ENCODE data around the gene TTLL10. TPM values are rescaled to one million over a fixed set of nuclear protein-coding genes. Genes with fewer than 3 reads are reported as not detected.

The TTLL10 gene
- total RNA-seq, 4 donors from 2014 or later, result not detected

DNA sequence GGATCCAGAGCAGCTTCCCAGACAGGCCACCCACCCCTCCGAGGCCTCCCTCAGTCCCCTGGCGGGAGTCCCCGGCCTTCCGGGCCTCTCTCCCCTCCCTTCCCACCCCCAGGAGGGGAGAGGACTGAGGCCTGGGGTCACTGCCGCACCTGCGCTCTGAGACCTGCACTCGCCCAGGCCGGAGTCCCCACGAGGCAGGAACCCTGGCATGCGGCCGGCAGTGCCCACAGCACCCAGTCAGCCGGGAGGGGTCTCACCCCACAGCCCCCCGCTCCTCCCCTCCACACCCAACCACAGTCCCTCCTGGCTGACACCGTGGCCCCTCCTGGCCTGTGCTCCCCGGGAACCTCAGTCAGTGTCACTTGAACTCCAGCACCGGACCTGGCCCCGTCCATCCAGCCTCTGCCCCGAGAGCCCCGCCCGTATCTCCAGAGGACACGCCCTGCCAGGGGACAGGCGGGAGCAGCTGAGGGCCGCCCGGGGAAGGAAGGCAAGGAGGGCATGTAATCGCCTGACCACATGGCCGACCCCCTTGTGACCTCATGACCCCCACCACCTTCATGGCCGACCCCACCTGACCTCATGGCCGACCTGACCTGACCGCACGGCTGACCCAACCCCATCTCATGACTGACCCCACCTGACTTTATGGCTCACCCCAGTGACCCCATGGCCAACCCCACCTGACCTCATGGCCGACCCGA lies 28.7 kb upstream of the TTLL10 start:
- Histone ChIP-seq H3K27ac (peak overlapping the region in 1 of 4 donors; percentile 72), H3K9me3 (no peaks in the 10 kb centered on the region), H3K4me3 (no peak overlapping the region), H3K27me3 (peaks cover 0 to 49% of the 10 kb centered on the region in 2 donors), H3K4me1 (peaks cover 0 to 12% (median 0%) of the 10 kb centered on the region in 4 donors), H3K36me3 (no peaks in the 10 kb centered on the region)
- no peak for DNase-seq (ENCODE audit: low spot score in 2 of 2)
- TF ChIP-seq POLR2A (IDR thresholded peaks at IDR 0.05), result no peak
- TF ChIP-seq EP300 (IDR thresholded peaks at IDR 0.05), result no peak
- TF ChIP-seq, protein P1, sequence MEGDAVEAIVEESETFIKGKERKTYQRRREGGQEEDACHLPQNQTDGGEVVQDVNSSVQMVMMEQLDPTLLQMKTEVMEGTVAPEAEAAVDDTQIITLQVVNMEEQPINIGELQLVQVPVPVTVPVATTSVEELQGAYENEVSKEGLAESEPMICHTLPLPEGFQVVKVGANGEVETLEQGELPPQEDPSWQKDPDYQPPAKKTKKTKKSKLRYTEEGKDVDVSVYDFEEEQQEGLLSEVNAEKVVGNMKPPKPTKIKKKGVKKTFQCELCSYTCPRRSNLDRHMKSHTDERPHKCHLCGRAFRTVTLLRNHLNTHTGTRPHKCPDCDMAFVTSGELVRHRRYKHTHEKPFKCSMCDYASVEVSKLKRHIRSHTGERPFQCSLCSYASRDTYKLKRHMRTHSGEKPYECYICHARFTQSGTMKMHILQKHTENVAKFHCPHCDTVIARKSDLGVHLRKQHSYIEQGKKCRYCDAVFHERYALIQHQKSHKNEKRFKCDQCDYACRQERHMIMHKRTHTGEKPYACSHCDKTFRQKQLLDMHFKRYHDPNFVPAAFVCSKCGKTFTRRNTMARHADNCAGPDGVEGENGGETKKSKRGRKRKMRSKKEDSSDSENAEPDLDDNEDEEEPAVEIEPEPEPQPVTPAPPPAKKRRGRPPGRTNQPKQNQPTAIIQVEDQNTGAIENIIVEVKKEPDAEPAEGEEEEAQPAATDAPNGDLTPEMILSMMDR (IDR thresholded peaks at IDR 0.05), result no peak
- 76 to 80% methylated on average over 31 to 32 of the region's 32 CpGs for WGBS, 2 donors

DNA sequence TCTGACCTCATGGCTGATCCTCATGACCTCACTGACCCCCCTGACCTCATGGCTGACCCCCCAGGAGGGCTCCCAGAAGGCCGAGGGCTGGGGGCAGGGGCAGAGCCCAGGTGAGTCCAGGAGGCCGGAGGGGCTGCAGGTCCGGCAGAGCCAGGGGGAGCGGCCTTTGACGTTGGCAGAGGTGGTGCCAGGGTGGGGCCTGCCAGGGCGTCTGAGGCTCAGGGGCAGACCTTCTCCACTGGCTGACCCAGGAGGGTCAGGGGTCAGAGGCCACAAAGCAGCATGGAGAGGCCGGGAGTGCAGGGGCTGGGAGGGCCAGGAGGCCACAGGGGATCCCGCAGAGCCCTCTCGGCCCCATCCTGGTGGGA lies 28.1 kb upstream of the TTLL10 start:
- Histone ChIP-seq H3K27ac (no peak overlapping the region), H3K36me3 (no peaks in the 10 kb centered on the region), H3K9me3 (no peaks in the 10 kb centered on the region), H3K4me1 (peaks cover 0 to 12% (median 0%) of the 10 kb centered on the region in 4 donors), H3K4me3 (no peak overlapping the region), H3K27me3 (peaks cover 0 to 48% of the 10 kb centered on the region in 2 donors)
- TF ChIP-seq POLR2A (IDR thresholded peaks at IDR 0.05) (no peak), EP300 (IDR thresholded peaks at IDR 0.05) (no peak)
- TF ChIP-seq, protein P1 (IDR thresholded peaks at IDR 0.05), result no peak
- WGBS, 2 donors, result 81 to 87% methylated on average over 8 of the region's 9 CpGs
- DNase-seq (ENCODE audit: low spot score in 2 of 2), result no peak

- Histone ChIP-seq H3K4me1 (peaks cover 0 to 12% (median 0%) of the 10 kb centered on the region in 4 donors), H3K27ac (no peak overlapping the region), H3K4me3 (no peak overlapping the region), H3K36me3 (no peaks in the 10 kb centered on the region), H3K27me3 (peaks cover 0 to 44% of the 10 kb centered on the region in 2 donors), H3K9me3 (no peaks in the 10 kb centered on the region)
- no peak for DNase-seq (ENCODE audit: low spot score in 2 of 2)
- TF ChIP-seq POLR2A (IDR thresholded peaks at IDR 0.05), result no peak
- TF ChIP-seq EP300 (IDR thresholded peaks at IDR 0.05), result no peak
- TF ChIP-seq, protein P1 (IDR thresholded peaks at IDR 0.05), result no peak
- WGBS, 2 donors, result 70 to 93% methylated on average over 3 to 8 of the region's 14 CpGs
These were observed 27.7 kb upstream of the TTLL10 start for GRCh38 chr1:1146026-1146425.

DNA sequence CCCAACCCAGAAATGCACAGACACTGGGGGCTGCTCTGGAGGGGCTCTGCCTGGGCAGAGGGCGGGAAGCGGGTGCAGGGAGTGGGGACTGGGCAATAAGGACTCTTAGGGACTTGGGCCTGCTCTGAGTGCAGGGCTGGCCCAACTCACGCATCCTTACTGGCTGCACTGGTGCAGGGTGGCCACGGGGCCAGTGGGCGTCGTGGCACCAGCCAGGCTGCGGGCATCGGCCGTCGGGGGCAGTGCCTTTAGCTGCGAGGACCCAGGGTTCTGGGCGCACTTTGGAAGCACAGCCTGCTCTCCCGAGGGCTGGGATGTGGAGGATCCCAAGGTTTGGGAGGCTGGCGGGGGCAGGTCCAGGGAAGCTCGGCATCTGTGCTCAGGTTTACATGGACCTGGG lies 27.1 kb upstream of the TTLL10 start:
- 88 to 91% methylated on average over 14 to 15 of the region's 15 CpGs for WGBS, 2 donors
- Histone ChIP-seq H3K36me3 (no peaks in the 10 kb centered on the region), H3K4me3 (no peak overlapping the region), H3K4me1 (peaks cover 0 to 12% (median 0%) of the 10 kb centered on the region in 4 donors), H3K27me3 (peaks cover 0 to 42% of the 10 kb centered on the region in 2 donors), H3K27ac (no peak overlapping the region), H3K9me3 (no peaks in the 10 kb centered on the region)
- no peak for DNase-seq (ENCODE audit: low spot score in 2 of 2)
- TF ChIP-seq, protein P1 (IDR thresholded peaks at IDR 0.05), result no peak
- TF ChIP-seq POLR2A (IDR thresholded peaks at IDR 0.05), result no peak
- TF ChIP-seq EP300 (IDR thresholded peaks at IDR 0.05), result no peak

DNA sequence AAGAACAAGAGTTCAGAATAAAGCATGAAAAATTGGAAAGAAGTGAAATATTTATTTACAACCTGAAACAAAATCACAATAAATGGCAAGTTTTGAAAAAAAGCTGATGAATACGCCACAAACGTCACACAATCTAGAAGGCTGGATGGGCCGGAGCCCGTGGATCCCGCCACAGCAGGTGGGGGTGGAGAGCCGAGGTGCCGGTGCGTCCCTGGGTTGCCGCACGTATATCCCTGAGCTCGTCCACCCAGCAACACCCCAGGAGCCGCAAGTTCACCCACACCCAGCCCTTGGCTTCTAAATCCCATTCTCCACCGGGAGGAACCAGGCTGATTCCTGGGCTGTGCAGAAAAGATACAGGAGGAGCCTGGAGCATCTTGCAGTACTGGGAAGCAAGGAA lies 25.6 kb upstream of the TTLL10 start:
- DNase-seq (ENCODE audit: low spot score in 2 of 2), result no peak
- no peak overlapping the region for H3K27ac ChIP-seq
- 90 to 93% methylated on average over 13 of the region's 13 CpGs for WGBS, 2 donors
- H3K4me1 ChIP-seq, result peaks cover 0 to 12% (median 0%) of the 10 kb centered on the region in 4 donors
- H3K9me3 ChIP-seq, result peaks cover 0 to 3% (median 0%) of the 10 kb centered on the region in 4 donors
- no peaks in the 10 kb centered on the region for H3K36me3 ChIP-seq
- no peak overlapping the region for H3K4me3 ChIP-seq
- no peak for TF ChIP-seq POLR2A (IDR thresholded peaks at IDR 0.05)
- TF ChIP-seq, protein P1 (IDR thresholded peaks at IDR 0.05), result no peak
- no peak for TF ChIP-seq EP300 (IDR thresholded peaks at IDR 0.05)
- H3K27me3 ChIP-seq, result peaks cover 0 to 28% of the 10 kb centered on the region in 2 donors

All from tibial nerve (tissue), 4 donors.